ENCODE data around the gene MAGI1.

Gene MAGI1

DNA sequence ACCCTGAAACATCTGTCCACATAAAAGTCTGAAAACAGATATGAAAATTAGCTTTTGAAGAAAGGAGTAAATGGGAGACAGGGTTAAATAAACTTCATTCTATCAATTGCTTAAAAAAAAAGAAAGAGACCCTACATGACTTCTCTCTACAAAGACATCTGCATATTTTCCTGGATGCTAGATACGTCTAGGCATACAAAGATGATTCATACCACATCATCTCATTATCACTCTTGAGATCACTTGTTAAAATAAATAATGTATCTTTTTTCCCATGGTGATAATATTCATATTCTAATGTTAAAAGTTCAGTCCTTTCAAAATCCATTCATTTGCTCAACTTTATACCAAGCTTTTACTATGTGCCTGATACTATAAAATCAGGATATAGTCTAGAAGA is 295.8 kb downstream of the MAGI1 start:
- Histone ChIP-seq H3K4me1 (ENCODE audit: insufficient read depth, low read length) (no peaks in the 10 kb centered on the region), H3K9ac (ENCODE audit: low read depth, low read length) (no peak overlapping the region), H3K9me3 (ENCODE audit: control insufficient read depth, insufficient read depth, low read length) (no peaks in the 10 kb centered on the region), H3K36me3 (ENCODE audit: insufficient read depth, low read length) (no peaks in the 10 kb centered on the region)

GRCh38 chr3:65741540-65741939 is 297.2 kb downstream of the MAGI1 start:
- Histone ChIP-seq H3K9ac (ENCODE audit: low read depth, low read length) (no peak overlapping the region), H3K36me3 (ENCODE audit: insufficient read depth, low read length) (no peaks in the 10 kb centered on the region), H3K4me1 (ENCODE audit: insufficient read depth, low read length) (no peaks in the 10 kb centered on the region), H3K9me3 (ENCODE audit: control insufficient read depth, insufficient read depth, low read length) (no peaks in the 10 kb centered on the region)

GRCh38 chr3:65739901-65740541 is 298.7 kb downstream of the MAGI1 start:
- Histone ChIP-seq H3K9me3 (ENCODE audit: control insufficient read depth, insufficient read depth, low read length) (no peaks in the 10 kb centered on the region), H3K9ac (ENCODE audit: low read depth, low read length) (no peak overlapping the region), H3K4me1 (ENCODE audit: insufficient read depth, low read length) (no peaks in the 10 kb centered on the region), H3K36me3 (ENCODE audit: insufficient read depth, low read length) (no peaks in the 10 kb centered on the region)

- peaks cover 6% of the 10 kb centered on the region for H3K4me1 ChIP-seq (ENCODE audit: insufficient read depth, low read length)
Observed at GRCh38 chr3:65734792-65735191, 303.9 kb downstream of the MAGI1 start.

GRCh38 chr3:65734382-65734781 is 304.3 kb downstream of the MAGI1 start:
- Histone ChIP-seq H3K4me1 (ENCODE audit: insufficient read depth, low read length) (peaks cover 6% of the 10 kb centered on the region), H3K36me3 (ENCODE audit: insufficient read depth, low read length) (no peaks in the 10 kb centered on the region), H3K9me3 (ENCODE audit: control insufficient read depth, insufficient read depth, low read length) (no peaks in the 10 kb centered on the region), H3K9ac (ENCODE audit: low read depth, low read length) (no peak overlapping the region)

More at GRCh38 chr3:65734792-65735191, 303.9 kb downstream of the MAGI1 start:
- Histone ChIP-seq H3K9ac (ENCODE audit: low read depth, low read length) (no peak overlapping the region), H3K36me3 (ENCODE audit: insufficient read depth, low read length) (no peaks in the 10 kb centered on the region), H3K9me3 (ENCODE audit: control insufficient read depth, insufficient read depth, low read length) (no peaks in the 10 kb centered on the region)

DNA sequence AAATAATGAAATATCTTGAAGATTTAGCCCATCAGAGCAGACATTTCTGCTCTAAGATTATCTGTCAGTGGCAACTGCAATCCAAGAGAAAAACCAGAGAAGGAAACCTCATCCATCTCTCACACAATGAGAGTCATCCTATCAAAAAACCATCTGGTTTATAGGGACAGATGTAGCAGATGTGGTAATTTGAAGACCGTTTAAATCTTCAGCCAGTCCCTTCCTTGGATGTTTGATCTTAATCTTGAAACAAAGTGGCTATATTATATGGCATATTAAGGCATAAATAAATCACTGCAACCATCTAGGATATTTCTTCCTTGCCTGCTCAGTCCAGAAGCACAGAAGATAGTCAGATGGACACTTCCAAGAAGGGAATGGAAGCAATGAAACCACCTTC is 305.3 kb downstream of the MAGI1 start:
- Histone ChIP-seq H3K36me3 (ENCODE audit: insufficient read depth, low read length) (no peaks in the 10 kb centered on the region), H3K4me1 (ENCODE audit: insufficient read depth, low read length) (peaks cover 6% of the 10 kb centered on the region), H3K9me3 (ENCODE audit: control insufficient read depth, insufficient read depth, low read length) (no peaks in the 10 kb centered on the region)

GRCh38 chr3:65732051-65732935 is 306.4 kb downstream of the MAGI1 start:
- no peaks in the 10 kb centered on the region for H3K36me3 ChIP-seq (ENCODE audit: insufficient read depth, low read length)
- H3K9me3 ChIP-seq (ENCODE audit: control insufficient read depth, insufficient read depth, low read length), result no peaks in the 10 kb centered on the region
- H3K9ac ChIP-seq (ENCODE audit: low read depth, low read length), result no peak overlapping the region
- H3K4me1 ChIP-seq (ENCODE audit: insufficient read depth, low read length), result peaks cover 6% of the 10 kb centered on the region

More for the DNA sequence above, 305.3 kb downstream of the MAGI1 start:
- H3K9ac ChIP-seq (ENCODE audit: low read depth, low read length), result no peak overlapping the region

DNA sequence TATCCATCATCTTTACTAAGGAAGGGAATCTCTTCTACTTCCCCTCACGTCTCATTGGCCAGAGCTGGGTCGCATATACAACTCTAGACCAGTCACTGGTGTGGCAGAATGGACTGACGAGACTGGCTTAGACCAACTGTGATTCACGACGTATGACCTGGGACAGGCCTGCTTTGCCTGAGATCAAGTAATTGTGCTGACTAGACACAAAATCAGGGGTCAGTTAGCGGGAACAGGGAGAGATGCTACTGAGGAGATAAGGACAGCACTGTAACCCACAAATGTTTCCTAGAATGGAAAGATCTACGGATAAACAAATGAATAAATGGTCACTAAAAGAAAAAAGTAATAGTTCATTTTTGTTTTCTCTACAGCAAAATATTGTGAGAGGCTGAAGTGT is 308.3 kb downstream of the MAGI1 start:
- Histone ChIP-seq H3K36me3 (ENCODE audit: insufficient read depth, low read length) (no peaks in the 10 kb centered on the region), H3K9ac (ENCODE audit: low read depth, low read length) (no peak overlapping the region), H3K4me1 (ENCODE audit: insufficient read depth, low read length) (peaks cover 6% of the 10 kb centered on the region), H3K9me3 (ENCODE audit: control insufficient read depth, insufficient read depth, low read length) (no peaks in the 10 kb centered on the region)

DNA sequence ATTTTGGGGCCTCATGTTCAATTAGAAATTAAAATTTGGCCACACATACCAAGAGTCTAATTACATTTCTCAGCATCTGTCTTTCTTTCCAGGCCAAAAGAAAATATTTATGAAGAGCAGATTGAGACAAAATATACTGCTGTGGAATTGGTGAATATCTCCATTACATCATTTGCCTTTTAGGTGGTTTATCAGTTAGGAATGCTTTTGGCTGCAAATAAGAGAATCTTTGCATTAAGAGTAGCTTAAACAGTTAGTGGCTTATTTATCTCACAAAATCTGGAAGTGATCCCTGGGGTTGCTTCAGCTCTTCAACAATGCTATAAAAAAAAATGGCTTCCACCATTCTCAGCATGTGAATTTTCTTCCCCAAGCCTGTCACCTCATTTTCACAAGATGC is 308.7 kb downstream of the MAGI1 start:
- no peak overlapping the region for H3K9ac ChIP-seq (ENCODE audit: low read depth, low read length)
- H3K4me1 ChIP-seq (ENCODE audit: insufficient read depth, low read length), result peaks cover 6% of the 10 kb centered on the region
- H3K9me3 ChIP-seq (ENCODE audit: control insufficient read depth, insufficient read depth, low read length), result no peaks in the 10 kb centered on the region
- no peaks in the 10 kb centered on the region for H3K36me3 ChIP-seq (ENCODE audit: insufficient read depth, low read length)

- Histone ChIP-seq H3K4me1 (ENCODE audit: insufficient read depth, low read length) (peaks cover 6% of the 10 kb centered on the region), H3K36me3 (ENCODE audit: insufficient read depth, low read length) (no peaks in the 10 kb centered on the region), H3K9ac (ENCODE audit: low read depth, low read length) (no peak overlapping the region), H3K9me3 (ENCODE audit: control insufficient read depth, insufficient read depth, low read length) (no peaks in the 10 kb centered on the region)
Observed at GRCh38 chr3:65729555-65729954, 309.2 kb downstream of the MAGI1 start.

DNA sequence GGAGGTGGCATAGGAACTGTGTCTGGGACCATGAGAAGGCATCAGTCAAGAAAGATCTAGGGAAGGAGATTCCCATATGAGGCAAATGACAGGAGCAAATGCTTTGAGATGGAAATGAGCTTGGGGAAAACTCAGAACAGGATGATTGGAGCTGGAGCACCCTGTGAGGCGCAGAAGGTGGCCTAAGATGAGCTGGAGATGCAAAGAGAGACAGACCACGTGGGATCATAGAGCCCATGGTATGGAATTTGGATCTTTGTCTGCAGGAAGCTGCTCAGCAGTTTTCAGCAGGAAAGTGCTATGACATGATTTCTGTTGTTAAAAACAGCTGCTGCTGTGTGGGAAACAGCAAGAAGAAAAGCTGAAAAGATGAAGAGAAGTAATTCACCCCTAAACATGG is 310.6 kb downstream of the MAGI1 start:
- no peaks in the 10 kb centered on the region for H3K36me3 ChIP-seq (ENCODE audit: insufficient read depth, low read length)
- H3K9me3 ChIP-seq (ENCODE audit: control insufficient read depth, insufficient read depth, low read length), result no peaks in the 10 kb centered on the region
- H3K9ac ChIP-seq (ENCODE audit: low read depth, low read length), result no peak overlapping the region
- H3K4me1 ChIP-seq (ENCODE audit: insufficient read depth, low read length), result peaks cover 6% of the 10 kb centered on the region

- Histone ChIP-seq H3K4me1 (ENCODE audit: insufficient read depth, low read length) (peaks cover 13% of the 10 kb centered on the region), H3K9ac (ENCODE audit: low read depth, low read length) (no peak overlapping the region), H3K9me3 (ENCODE audit: control insufficient read depth, insufficient read depth, low read length) (no peaks in the 10 kb centered on the region), H3K36me3 (ENCODE audit: insufficient read depth, low read length) (no peaks in the 10 kb centered on the region)
Observed at GRCh38 chr3:65723985-65724384, 314.7 kb downstream of the MAGI1 start.

DNA sequence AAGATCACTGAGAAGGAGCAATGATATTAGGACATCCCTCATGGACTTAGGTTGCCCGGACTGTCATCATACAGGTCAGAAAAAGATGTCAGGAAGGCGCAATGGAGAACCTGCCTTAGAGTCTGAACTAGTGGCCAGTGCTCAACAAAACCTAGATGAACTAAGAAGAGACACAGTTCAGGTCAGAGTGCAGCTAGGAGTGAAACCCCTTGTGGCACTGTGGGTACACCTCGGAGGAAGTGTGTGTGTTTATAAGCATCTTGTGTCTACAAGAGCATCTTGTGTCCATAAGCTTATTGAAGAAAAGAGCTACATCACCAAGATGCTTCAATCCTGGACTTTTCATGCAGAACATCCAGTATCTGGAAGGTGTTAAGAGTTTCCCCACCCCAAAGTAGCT is 315.7 kb downstream of the MAGI1 start:
- Histone ChIP-seq H3K4me1 (ENCODE audit: insufficient read depth, low read length) (peaks cover 13% of the 10 kb centered on the region), H3K9me3 (ENCODE audit: control insufficient read depth, insufficient read depth, low read length) (no peaks in the 10 kb centered on the region), H3K36me3 (ENCODE audit: insufficient read depth, low read length) (no peaks in the 10 kb centered on the region), H3K9ac (ENCODE audit: low read depth, low read length) (no peak overlapping the region)

DNA sequence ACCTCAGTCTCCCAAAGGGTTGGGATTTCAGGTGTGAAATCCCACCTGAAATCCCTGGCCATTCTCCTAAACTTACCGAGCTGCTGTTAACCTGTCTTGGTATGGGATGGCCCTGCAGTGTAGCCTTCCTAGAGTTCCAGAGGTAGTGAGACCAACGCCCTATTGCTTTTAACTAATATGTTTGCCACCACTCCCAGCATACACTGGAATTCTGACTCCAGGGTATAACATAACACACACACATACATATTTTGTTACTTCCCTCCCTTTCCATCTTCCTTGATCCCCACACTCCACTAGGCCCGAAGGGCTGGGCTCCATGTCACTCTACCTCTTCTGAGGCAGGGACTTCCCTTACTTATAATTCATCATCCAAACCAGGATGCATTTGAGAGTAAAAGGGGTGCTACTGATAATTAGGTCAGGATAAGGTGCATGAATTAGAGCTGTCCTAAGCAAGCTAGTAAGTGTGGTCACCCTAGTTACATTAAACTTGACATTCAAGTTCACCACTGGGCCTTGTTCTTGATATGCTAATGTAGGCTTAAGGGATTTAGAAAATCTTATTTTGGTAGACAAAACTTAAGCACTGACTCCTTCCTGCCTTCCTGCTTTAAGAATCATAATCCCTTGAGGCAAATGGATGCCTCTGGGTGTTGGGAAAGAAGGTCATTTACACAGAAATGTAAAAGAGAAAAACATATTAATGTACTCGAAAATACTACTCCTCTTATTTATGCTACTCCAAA is 317.6 kb downstream of the MAGI1 start:
- Histone ChIP-seq H3K4me1 (ENCODE audit: insufficient read depth, low read length) (peaks cover 22% of the 10 kb centered on the region), H3K36me3 (ENCODE audit: insufficient read depth, low read length) (no peaks in the 10 kb centered on the region), H3K9ac (ENCODE audit: low read depth, low read length) (no peak overlapping the region), H3K9me3 (ENCODE audit: control insufficient read depth, insufficient read depth, low read length) (no peaks in the 10 kb centered on the region)
